A549 (cell line): ENCODE results near the gene KIF26A. TPM values are rescaled to one million over a fixed set of nuclear protein-coding genes. Genes with fewer than 3 reads are reported as not detected.
"Not testable (repeated sequence)": the region's sequence is repeated elsewhere in the genome, so short reads cannot be mapped to it uniquely, and the experiment has no call there.

Experiments
- ATAC-seq, 2 experiments: fragments of 200-7000 bp in 1 of 2; fragments of >200 bp in 1 of 2; cut with Nextera tagmentation in 1 of 2; cut with Tn5 transposase in 1 of 2; 3 replicates each; pipeline versions ENCODE4 v1.8.0 to v1.9.1; 2018 to 2020; ENCODE audit warnings: mild to moderate bottlenecking in 1 of 2, moderate library complexity in 1 of 2
- CTCF ChIA-PET: fragments of 300-600 bp; sonication (Branson Sonifier 250); formaldehyde crosslinking; extraction: SDS; loops from one replicate; lab custom pipeline; 2021; ENCODE audit warnings: antibody characterized with exemption, inconsistent platforms; lab: Yijun Ruan, JAX
- POLR2A ChIA-PET: fragments of 350-600 bp; formaldehyde crosslinking; extraction: SDS; loops from one replicate; lab custom pipeline; 2021; ENCODE audit warnings: antibody characterized with exemption, inconsistent platforms; lab: Yijun Ruan, JAX
- DNase-seq, 2 experiments: peaks; one replicate each; pipeline versions ENCODE4 v3.0.0 to v3.0.0-alpha.2; 2011 to 2016; ENCODE audit warnings: low read depth in 1 of 2, low spot score in 1 of 2
- FAIRE-seq: peaks from 2 replicates; lab custom pipeline; 2011; peaks lifted over from hg19 to GRCh38; lab: Jason Lieb, UNC
- H3K27ac ChIP-seq, 2 experiments: fragments of >200 bp; sonication (Bioruptor Twin); formaldehyde crosslinking; 3 replicates each; pipeline ENCODE4 v1.5.1; 2016 to 2017
- H3K4me1 ChIP-seq: fragments of >200 bp; sonication (Bioruptor Twin); formaldehyde crosslinking; 3 replicates; pipeline ENCODE4 v1.6.1; 2016
- H3K4me2 ChIP-seq: fragments of >200 bp; sonication (Bioruptor Twin); formaldehyde crosslinking; 3 replicates; pipeline ENCODE4 v1.6.1; 2016
- H3K4me3 ChIP-seq: fragments of >200 bp; sonication (Bioruptor Twin); formaldehyde crosslinking; 3 replicates; pipeline ENCODE4 v1.5.1; 2016
- H3K9me3 ChIP-seq: fragments of >200 bp; sonication (Bioruptor Twin); formaldehyde crosslinking; 3 replicates; pipeline ENCODE4 v1.6.1; 2016
- BHLHE40 ChIP-seq: IDR thresholded peaks from 2 replicates; pipeline ENCODE4 v1.6.1; 2012; ENCODE audit warnings: low read depth, low read length, inconsistent platforms
- CBX2 ChIP-seq: fragments of 200-600 bp; sonication (generic); IDR thresholded peaks from 2 replicates; pipeline ENCODE4 v1.6.1; 2016; ENCODE audit warnings: low read depth, mild to moderate bottlenecking, borderline replicate concordance
- CBX8 ChIP-seq: fragments of 200-600 bp; sonication (generic); IDR thresholded peaks from 2 replicates; pipeline ENCODE4 v1.6.1; 2016
- CEBPB ChIP-seq, 2 experiments: fragments of >200 bp in 1 of 2; sonication (Bioruptor Twin) in 1 of 2; formaldehyde crosslinking in 1 of 2; IDR thresholded peaks; 2 replicates each; pipeline ENCODE4 v1.6.1; 2012 to 2016
- EHMT2 ChIP-seq: fragments of 200-600 bp; sonication (generic); IDR thresholded peaks from 2 replicates; pipeline ENCODE4 v1.6.1; 2016; ENCODE audit warnings: antibody characterized with exemption, low read depth, mild to moderate bottlenecking, moderate library complexity
- ESRRA ChIP-seq: fragments of 150-350 bp; IDR thresholded peaks from 2 replicates; pipeline ENCODE4 v1.6.1; 2014; ENCODE audit warnings: mild to moderate bottlenecking, low read length, borderline replicate concordance
- FOSL2 ChIP-seq, 2 experiments: fragments of 450-650 bp in 1 of 2; fragments of >200 bp in 1 of 2; sonication (Bioruptor Twin) in 1 of 2; formaldehyde crosslinking; IDR thresholded peaks; 2 replicates each; pipeline versions ENCODE4 v1.5.0 to v1.6.1; 2016 to 2020; ENCODE audit warnings: mild to moderate bottlenecking in 1 of 2, moderate library complexity in 1 of 2
- HOXB5 ChIP-seq: fragments of 250-450 bp; sonication (Bioruptor Pico); IDR thresholded peaks from 2 replicates; pipeline ENCODE4 v1.5.0; 2020; ENCODE audit warnings: mild to moderate bottlenecking, moderate library complexity
- KDM1A ChIP-seq: fragments of 200-600 bp; sonication (generic); IDR thresholded peaks from 2 replicates; pipeline ENCODE4 v1.6.1; 2016; ENCODE audit warnings: low read depth, mild to moderate bottlenecking
- KDM5A ChIP-seq: fragments of 200-600 bp; sonication (generic); IDR thresholded peaks from 2 replicates; pipeline ENCODE4 v1.6.1; 2016; ENCODE audit warnings: antibody characterized with exemption, mild to moderate bottlenecking
- MAZ ChIP-seq: fragments of 150-350 bp; IDR thresholded peaks from 2 replicates; pipeline ENCODE4 v1.6.1; 2014; ENCODE audit warnings: antibody characterized with exemption, low read depth, low read length, borderline replicate concordance
- MYC ChIP-seq: IDR thresholded peaks from 2 replicates; pipeline ENCODE4 v1.6.1; 2012; ENCODE audit warnings: mild to moderate bottlenecking, inconsistent platforms, low read length, improper control_type of control experiment, borderline replicate concordance
- PHF8 ChIP-seq: fragments of 200-600 bp; sonication (generic); IDR thresholded peaks from 2 replicates; pipeline ENCODE4 v1.6.1; 2016; ENCODE audit warnings: low read depth, mild to moderate bottlenecking, antibody characterized with exemption, moderate library complexity, borderline replicate concordance
- POLR2AphosphoS2 ChIP-seq: conservative IDR thresholded peaks from 2 replicates; pipeline ENCODE4 v1.6.1; 2012; ENCODE audit warnings: low read length, improper control_type of control experiment, inconsistent platforms
- RARB ChIP-seq: fragments of 250-450 bp; sonication (Bioruptor Pico); IDR thresholded peaks from 2 replicates; pipeline ENCODE4 v1.8.0; 2021; ENCODE audit warnings: mild to moderate bottlenecking, moderate library complexity
- RFX5 ChIP-seq: fragments of 450-650 bp; IDR thresholded peaks from 2 replicates; pipeline ENCODE4 v1.7.1; 2014; ENCODE audit warnings: antibody characterized with exemption, mild to moderate bottlenecking, moderate library complexity
- RNF2 ChIP-seq: fragments of 200-600 bp; sonication (generic); IDR thresholded peaks from 2 replicates; pipeline ENCODE4 v1.6.1; 2016; ENCODE audit warnings: low read depth, mild to moderate bottlenecking, antibody characterized with exemption, moderate library complexity, borderline replicate concordance
- ZC3H11A ChIP-seq: fragments of 450-650 bp; IDR thresholded peaks from 2 replicates; pipeline ENCODE4 v1.6.1; 2014; ENCODE audit warnings: antibody characterized with exemption, mild to moderate bottlenecking
- ZFP36 ChIP-seq: fragments of 450-650 bp; IDR thresholded peaks from 2 replicates; pipeline ENCODE4 v1.6.1; 2014; ENCODE audit warnings: borderline replicate concordance; ENCODE audit not compliant: partially characterized antibody
- WGBS: methylation state at CpG from one replicate; pipeline ENCODE4 v1.1.6; 2017; ENCODE audit errors: missing lambda C conversion rate; 5-methylcytosine and 5-hydroxymethylcytosine counted together
- polyA plus RNA-seq, 4 experiments: library from polyadenylated mRNA; depleted of rRNA in 3 of 4; stranded (reverse); fragments of >200 nt; fragmentation: RNase III in 1 of 4; extraction: RNeasy Plus Mini Kit Qiagen cat#74134 plus additional on column Dnase treatment in 1 of 4; gene quantifications; 2 replicates in 3 of 4; 3 replicates in 1 of 4; pipeline ENCODE4 v1.2.3, GENCODE V29; 2011 to 2017
- TF ChIP-seq, protein P1 (sequence below): fragments of >200 bp; sonication (Bioruptor Twin); formaldehyde crosslinking; IDR thresholded peaks from 3 replicates; pipeline ENCODE4 v1.5.1; 2016
- TF ChIP-seq, protein P2 (sequence below): fragments of 250-450 bp; sonication (Bioruptor Pico); IDR thresholded peaks from 2 replicates; pipeline ENCODE4 v1.5.0; 2021; ENCODE audit warnings: mild to moderate bottlenecking, moderate library complexity, borderline replicate concordance

KIF26A gene
- polyA plus RNA-seq, 2 of the 4 experiments (the other 2 are of a cell fraction), result 0.28 to 2.3 TPM

GRCh38 chr14:104152246-104152575, 13.8 kb downstream of the KIF26A start:
- no peak for FAIRE-seq
- ChIA-PET POLR2A (no interaction called here), CTCF (interaction anchor here (2.1 kb wide), 1 partner anchor 15 kb away, joined by 7 read pairs; no protein-coding TSS in a partner anchor)
- no peaks in the 10 kb centered on the region for H3K9me3 ChIP-seq
- no peak overlapping the region for H3K4me2 ChIP-seq
- no peak overlapping the region for H3K27ac ChIP-seq
- DNase-seq, result no peak
- no peak overlapping the region for H3K4me3 ChIP-seq
- H3K4me1 ChIP-seq, result peaks cover 8% of the 10 kb centered on the region; the same call in 1 of the 3 replicates
- TF ChIP-seq CBX2, result no peak
- TF ChIP-seq, protein P1, sequence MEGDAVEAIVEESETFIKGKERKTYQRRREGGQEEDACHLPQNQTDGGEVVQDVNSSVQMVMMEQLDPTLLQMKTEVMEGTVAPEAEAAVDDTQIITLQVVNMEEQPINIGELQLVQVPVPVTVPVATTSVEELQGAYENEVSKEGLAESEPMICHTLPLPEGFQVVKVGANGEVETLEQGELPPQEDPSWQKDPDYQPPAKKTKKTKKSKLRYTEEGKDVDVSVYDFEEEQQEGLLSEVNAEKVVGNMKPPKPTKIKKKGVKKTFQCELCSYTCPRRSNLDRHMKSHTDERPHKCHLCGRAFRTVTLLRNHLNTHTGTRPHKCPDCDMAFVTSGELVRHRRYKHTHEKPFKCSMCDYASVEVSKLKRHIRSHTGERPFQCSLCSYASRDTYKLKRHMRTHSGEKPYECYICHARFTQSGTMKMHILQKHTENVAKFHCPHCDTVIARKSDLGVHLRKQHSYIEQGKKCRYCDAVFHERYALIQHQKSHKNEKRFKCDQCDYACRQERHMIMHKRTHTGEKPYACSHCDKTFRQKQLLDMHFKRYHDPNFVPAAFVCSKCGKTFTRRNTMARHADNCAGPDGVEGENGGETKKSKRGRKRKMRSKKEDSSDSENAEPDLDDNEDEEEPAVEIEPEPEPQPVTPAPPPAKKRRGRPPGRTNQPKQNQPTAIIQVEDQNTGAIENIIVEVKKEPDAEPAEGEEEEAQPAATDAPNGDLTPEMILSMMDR, result no peak
- ATAC-seq, result no peak
- WGBS, result 60% methylated on average over 2 of the region's 14 CpGs

GRCh38 chr14:104152686-104153393, 14.5 kb downstream of the KIF26A start:
- no peak overlapping the region for H3K27ac ChIP-seq
- H3K4me1 ChIP-seq, result peaks cover 8% of the 10 kb centered on the region; the same call in 1 of the 3 replicates
- no peak for TF ChIP-seq PHF8
- TF ChIP-seq KDM1A, result no peak
- TF ChIP-seq BHLHE40, result no peak
- TF ChIP-seq, all 56 proteins: peak for 0
- POLR2A ChIA-PET, result no interaction called here
- CTCF ChIA-PET, result interaction anchor here (2.1 kb wide), 1 partner anchor 15 kb away, joined by 7 read pairs; no protein-coding TSS in a partner anchor
- FAIRE-seq, result no peak
- 87% methylated on average over 17 of the region's 21 CpGs for WGBS
- Histone ChIP-seq H3K4me2 (no peak overlapping the region), H3K9me3 (no peaks in the 10 kb centered on the region), H3K4me3 (no peak overlapping the region)
- no peak for ATAC-seq
- no peak for DNase-seq

GRCh38 chr14:104153394-104153755, 15.0 kb downstream of the KIF26A start:
- FAIRE-seq, H3K9me3 ChIP-seq, H3K4me2 ChIP-seq, H3K27ac ChIP-seq, POLR2A ChIA-PET, DNase-seq, H3K4me3 ChIP-seq, ATAC-seq, H3K4me1 ChIP-seq: not testable (repeated sequence)
- 40% methylated on average over 1 of the region's 7 CpGs for WGBS
- CTCF ChIA-PET, result interaction anchor here (1.4 kb wide), 1 partner anchor 16 kb away, joined by 3 read pairs; no protein-coding TSS in a partner anchor

DNA sequence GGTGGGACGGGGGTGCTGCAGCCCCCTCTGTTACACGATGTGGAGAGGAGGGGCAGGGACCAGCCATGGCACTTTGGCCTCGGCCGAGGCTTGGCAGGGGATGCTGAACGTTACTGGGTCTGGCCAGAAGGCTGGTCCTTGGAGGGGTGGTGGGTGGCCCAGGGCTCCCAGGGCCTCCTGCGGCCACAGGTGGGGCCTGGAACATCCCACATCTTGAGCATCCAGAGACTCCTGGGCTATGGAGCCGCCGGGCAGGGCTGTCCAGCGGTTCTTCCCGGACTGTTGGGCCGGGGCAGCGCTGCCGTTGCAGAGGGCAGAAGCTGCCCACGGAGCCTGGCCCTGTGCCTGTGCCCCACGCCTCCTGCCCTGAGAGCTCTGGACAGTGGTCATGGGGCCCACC, 15.9 kb downstream of the KIF26A start:
- Histone ChIP-seq H3K27ac (no peak overlapping the region), H3K4me1 (peaks cover 8% of the 10 kb centered on the region; the same call in 1 of the 3 replicates), H3K4me2 (no peak overlapping the region), H3K9me3 (no peaks in the 10 kb centered on the region), H3K4me3 (no peak overlapping the region)
- 75% methylated on average over 8 of the region's 15 CpGs for WGBS
- TF ChIP-seq, protein P2, sequence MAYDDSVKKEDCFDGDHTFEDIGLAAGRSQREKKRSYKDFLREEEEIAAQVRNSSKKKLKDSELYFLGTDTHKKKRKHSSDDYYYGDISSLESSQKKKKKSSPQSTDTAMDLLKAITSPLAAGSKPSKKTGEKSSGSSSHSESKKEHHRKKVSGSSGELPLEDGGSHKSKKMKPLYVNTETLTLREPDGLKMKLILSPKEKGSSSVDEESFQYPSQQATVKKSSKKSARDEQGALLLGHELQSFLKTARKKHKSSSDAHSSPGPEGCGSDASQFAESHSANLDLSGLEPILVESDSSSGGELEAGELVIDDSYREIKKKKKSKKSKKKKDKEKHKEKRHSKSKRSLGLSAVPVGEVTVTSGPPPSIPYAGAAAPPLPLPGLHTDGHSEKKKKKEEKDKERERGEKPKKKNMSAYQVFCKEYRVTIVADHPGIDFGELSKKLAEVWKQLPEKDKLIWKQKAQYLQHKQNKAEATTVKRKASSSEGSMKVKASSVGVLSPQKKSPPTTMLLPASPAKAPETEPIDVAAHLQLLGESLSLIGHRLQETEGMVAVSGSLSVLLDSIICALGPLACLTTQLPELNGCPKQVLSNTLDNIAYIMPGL (CRISPR knock-in tag), result no peak
- TF ChIP-seq MYC (no peak), RARB (CRISPR knock-in tag) (no peak), CBX8 (no peak), CEBPB (IDR thresholded peaks at IDR 0.05) (no peak), POLR2AphosphoS2 (no peak), KDM5A (no peak), ESRRA (no peak), EHMT2 (no peak), ZFP36 (no peak), BHLHE40 (no peak), HOXB5 (CRISPR knock-in tag) (no peak), MAZ (no peak), ZC3H11A (no peak), RNF2 (no peak), FOSL2 (IDR thresholded peaks at IDR 0.05) (no peak), FOSL2 (CRISPR knock-in tag; IDR thresholded peaks at IDR 0.05) (no peak), RFX5 (no peak)
- TF ChIP-seq, protein P1, result no peak
- ATAC-seq (no peak), FAIRE-seq (no peak), DNase-seq (no peak)
- ChIA-PET CTCF (interaction anchor here (1.4 kb wide), 1 partner anchor 17 kb away, joined by 3 read pairs; no protein-coding TSS in a partner anchor), POLR2A (no interaction called here)
